Measurements from ENCODE around the gene FBLN1.

- TF ChIP-seq JUND (IDR thresholded peaks at IDR 0.05) (no peak), CTCF (IDR thresholded peaks at IDR 0.05 in 2 of 3, conservative IDR thresholded peaks at IDR 0.05 in 1 of 3; ENCODE audit: borderline replicate concordance in 1 of 3, insufficient read depth in 1 of 3, low read depth in 2 of 3, low read length in 2 of 3) (no peak), POLR2A (IDR thresholded peaks at IDR 0.05; ENCODE audit: borderline replicate concordance, extremely low read depth, insufficient read depth, insufficient read length) (no peak), EZH2 (IDR thresholded peaks at IDR 0.05) (no peak), ZNF274 (IDR thresholded peaks at IDR 0.05; ENCODE audit: low read depth, low read length) (no peak), EZH2phosphoT487 (IDR thresholded peaks at IDR 0.05; ENCODE audit: borderline replicate concordance) (no peak), SP1 (IDR thresholded peaks at IDR 0.05; ENCODE audit: low read depth) (no peak), POLR2AphosphoS5 (IDR thresholded peaks at IDR 0.05; ENCODE audit: low read depth, low read length) (no peak)
- TF ChIP-seq, protein P1, sequence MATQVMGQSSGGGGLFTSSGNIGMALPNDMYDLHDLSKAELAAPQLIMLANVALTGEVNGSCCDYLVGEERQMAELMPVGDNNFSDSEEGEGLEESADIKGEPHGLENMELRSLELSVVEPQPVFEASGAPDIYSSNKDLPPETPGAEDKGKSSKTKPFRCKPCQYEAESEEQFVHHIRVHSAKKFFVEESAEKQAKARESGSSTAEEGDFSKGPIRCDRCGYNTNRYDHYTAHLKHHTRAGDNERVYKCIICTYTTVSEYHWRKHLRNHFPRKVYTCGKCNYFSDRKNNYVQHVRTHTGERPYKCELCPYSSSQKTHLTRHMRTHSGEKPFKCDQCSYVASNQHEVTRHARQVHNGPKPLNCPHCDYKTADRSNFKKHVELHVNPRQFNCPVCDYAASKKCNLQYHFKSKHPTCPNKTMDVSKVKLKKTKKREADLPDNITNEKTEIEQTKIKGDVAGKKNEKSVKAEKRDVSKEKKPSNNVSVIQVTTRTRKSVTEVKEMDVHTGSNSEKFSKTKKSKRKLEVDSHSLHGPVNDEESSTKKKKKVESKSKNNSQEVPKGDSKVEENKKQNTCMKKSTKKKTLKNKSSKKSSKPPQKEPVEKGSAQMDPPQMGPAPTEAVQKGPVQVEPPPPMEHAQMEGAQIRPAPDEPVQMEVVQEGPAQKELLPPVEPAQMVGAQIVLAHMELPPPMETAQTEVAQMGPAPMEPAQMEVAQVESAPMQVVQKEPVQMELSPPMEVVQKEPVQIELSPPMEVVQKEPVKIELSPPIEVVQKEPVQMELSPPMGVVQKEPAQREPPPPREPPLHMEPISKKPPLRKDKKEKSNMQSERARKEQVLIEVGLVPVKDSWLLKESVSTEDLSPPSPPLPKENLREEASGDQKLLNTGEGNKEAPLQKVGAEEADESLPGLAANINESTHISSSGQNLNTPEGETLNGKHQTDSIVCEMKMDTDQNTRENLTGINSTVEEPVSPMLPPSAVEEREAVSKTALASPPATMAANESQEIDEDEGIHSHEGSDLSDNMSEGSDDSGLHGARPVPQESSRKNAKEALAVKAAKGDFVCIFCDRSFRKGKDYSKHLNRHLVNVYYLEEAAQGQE (IDR thresholded peaks at IDR 0.05; ENCODE audit: low read depth): no peak
Measured at GRCh38 chr22:45529971-45530575, 27.4 kb downstream of the FBLN1 start.

Data from HCT116 (cell line).